Fibroblast of villous mesenchyme (primary cell): ENCODE measurements around the gene TIMD4. TPM values are rescaled to one million over a fixed set of nuclear protein-coding genes. Genes with fewer than 3 reads are reported as not detected.

Source experiments
- DNase-seq: peaks from one replicate; pipeline ENCODE4 v3.0.0-alpha.2; 2010; ENCODE audit warnings: low read depth
- H3K4me3 ChIP-seq: 2 replicates; pipeline ENCODE4 v1.5.1; 2011; ENCODE audit warnings: low read depth, mild to moderate bottlenecking, low read length
- total RNA-seq: library from RNA; depleted of rRNA; stranded (reverse); fragments of >200 nt; gene quantifications from 2 replicates; pipeline ENCODE4 v1.2.3, GENCODE V29; 2012
- TF ChIP-seq, protein P1 (sequence below): IDR thresholded peaks from 2 replicates; pipeline ENCODE4 v1.5.1; 2012; ENCODE audit warnings: low read depth, mild to moderate bottlenecking, low read length; ENCODE audit not compliant: insufficient read depth

The TIMD4 gene
- total RNA-seq, 1 donor, result not detected

- no peak overlapping the region for H3K4me3 ChIP-seq
- TF ChIP-seq, protein P1, sequence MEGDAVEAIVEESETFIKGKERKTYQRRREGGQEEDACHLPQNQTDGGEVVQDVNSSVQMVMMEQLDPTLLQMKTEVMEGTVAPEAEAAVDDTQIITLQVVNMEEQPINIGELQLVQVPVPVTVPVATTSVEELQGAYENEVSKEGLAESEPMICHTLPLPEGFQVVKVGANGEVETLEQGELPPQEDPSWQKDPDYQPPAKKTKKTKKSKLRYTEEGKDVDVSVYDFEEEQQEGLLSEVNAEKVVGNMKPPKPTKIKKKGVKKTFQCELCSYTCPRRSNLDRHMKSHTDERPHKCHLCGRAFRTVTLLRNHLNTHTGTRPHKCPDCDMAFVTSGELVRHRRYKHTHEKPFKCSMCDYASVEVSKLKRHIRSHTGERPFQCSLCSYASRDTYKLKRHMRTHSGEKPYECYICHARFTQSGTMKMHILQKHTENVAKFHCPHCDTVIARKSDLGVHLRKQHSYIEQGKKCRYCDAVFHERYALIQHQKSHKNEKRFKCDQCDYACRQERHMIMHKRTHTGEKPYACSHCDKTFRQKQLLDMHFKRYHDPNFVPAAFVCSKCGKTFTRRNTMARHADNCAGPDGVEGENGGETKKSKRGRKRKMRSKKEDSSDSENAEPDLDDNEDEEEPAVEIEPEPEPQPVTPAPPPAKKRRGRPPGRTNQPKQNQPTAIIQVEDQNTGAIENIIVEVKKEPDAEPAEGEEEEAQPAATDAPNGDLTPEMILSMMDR, result no peak
- DNase-seq, result no peak
These were observed 49.7 kb downstream of the TIMD4 start for GRCh38 chr5:156913355-156913718.

DNA sequence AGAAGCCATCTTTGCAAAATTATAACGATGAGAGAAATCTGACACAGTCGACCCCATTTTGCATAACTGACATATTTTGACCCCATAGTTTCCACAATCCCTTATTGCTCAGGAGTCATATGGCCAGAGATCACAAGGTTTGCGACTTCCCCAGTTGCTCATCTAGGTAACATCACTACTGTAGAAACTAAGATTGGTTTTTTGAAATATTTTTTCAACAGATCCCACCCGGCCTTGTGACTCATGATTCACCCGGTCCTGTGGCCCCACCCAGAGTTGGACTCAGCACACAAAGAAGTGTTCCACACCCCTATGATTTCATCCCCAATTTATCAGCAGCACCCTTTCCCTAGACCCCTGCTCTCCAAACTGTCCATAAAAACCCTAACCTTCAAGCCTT is 50.2 kb downstream of the TIMD4 start:
- TF ChIP-seq, protein P1, result no peak
- no peak for DNase-seq
- H3K4me3 ChIP-seq, result no peak overlapping the region

GRCh38 chr5:156909180-156909579 is 53.8 kb downstream of the TIMD4 start:
- DNase-seq, result no peak
- TF ChIP-seq, protein P1, result no peak
- H3K4me3 ChIP-seq, result no peak overlapping the region

GRCh38 chr5:156907667-156908066 is 55.4 kb downstream of the TIMD4 start:
- no peak for DNase-seq
- TF ChIP-seq, protein P1, result no peak
- H3K4me3 ChIP-seq, result no peak overlapping the region

DNA sequence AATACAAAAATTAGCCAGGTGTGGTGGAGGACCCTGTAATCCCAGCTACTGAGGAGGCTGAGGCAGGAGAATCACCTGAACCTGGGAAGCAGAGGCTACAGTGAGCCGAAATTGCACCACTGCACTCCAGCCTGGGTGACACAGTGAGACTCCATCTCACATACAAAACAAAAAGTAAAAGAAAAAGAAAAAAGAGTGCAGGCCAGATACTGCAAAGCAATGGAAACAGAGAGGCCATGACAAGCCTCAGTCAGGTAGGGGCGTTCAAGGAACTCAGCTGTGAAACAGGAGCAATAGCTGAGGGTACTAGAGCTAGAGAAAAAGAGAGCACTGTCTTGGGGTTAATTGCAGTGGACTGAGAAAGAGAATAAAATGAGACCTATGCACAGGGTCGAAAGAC is 56.2 kb downstream of the TIMD4 start:
- TF ChIP-seq, protein P1, result no peak
- H3K4me3 ChIP-seq, result no peak overlapping the region
- no peak for DNase-seq

GRCh38 chr5:156896546-156896945 is 66.5 kb downstream of the TIMD4 start:
- no peak overlapping the region for H3K4me3 ChIP-seq
- TF ChIP-seq, protein P1, result no peak
- DNase-seq, result no peak

- no peak for DNase-seq
- TF ChIP-seq, protein P1, result no peak
- H3K4me3 ChIP-seq, result no peak overlapping the region
These were observed 69.5 kb downstream of the TIMD4 start for GRCh38 chr5:156893517-156893916.
